Esophagus muscularis mucosa (tissue), 4 donors: ENCODE results near the gene CLSTN1. TPM values are rescaled to one million over a fixed set of nuclear protein-coding genes. Genes with fewer than 3 reads are reported as not detected.

Experiments used
- DNase-seq: peaks from one replicate; pipeline ENCODE4 v3.0.0-alpha.2; 2017; ENCODE audit errors: extremely low spot score
- H3K27ac ChIP-seq, 4 donors: fragments of 200-600 bp; sonication (generic); replicated peaks in 1 of 4; 1 replicate in 3 of 4; 2 replicates in 1 of 4; pipeline ENCODE4 v1.5.1; 2016 to 2019; ENCODE audit warnings: mild to moderate bottlenecking in 1 of 4
- H3K27me3 ChIP-seq, 4 donors: fragments of 200-600 bp; sonication (generic); one replicate each; pipeline versions ENCODE4 v1.5.1 to v1.6.0; 2016 to 2019
- H3K36me3 ChIP-seq, 4 donors: fragments of 200-600 bp; sonication (generic); one replicate each; pipeline ENCODE4 v1.5.1; 2016 to 2019
- H3K4me1 ChIP-seq, 4 donors: fragments of 200-600 bp; sonication (generic); one replicate each; pipeline ENCODE4 v1.5.1; 2016 to 2019
- H3K4me3 ChIP-seq, 4 donors: fragments of 200-600 bp; sonication (generic); 1 replicate in 2 of 4; 2 replicates in 2 of 4; pipeline ENCODE4 v1.5.1; 2016 to 2019; ENCODE audit warnings: mild to moderate bottlenecking in 4 of 4, moderate library complexity in 1 of 4
- H3K9me3 ChIP-seq, 4 donors: fragments of 200-600 bp; sonication (generic); 1 replicate in 3 of 4; 2 replicates in 1 of 4; pipeline ENCODE4 v1.5.1; 2016 to 2019
- EP300 ChIP-seq: sonication (generic); formaldehyde crosslinking; IDR thresholded peaks from one replicate; pipeline ENCODE4 v1.6.1; 2017; ENCODE audit warnings: antibody characterized with exemption
- POLR2A ChIP-seq: fragments of 450-650 bp; IDR thresholded peaks from one replicate; pipeline ENCODE4 v1.6.1; 2017; ENCODE audit warnings: antibody characterized with exemption, moderate library complexity, mild to moderate bottlenecking, low read depth
- POLR2AphosphoS5 ChIP-seq, 2 donors: sonication (generic); formaldehyde crosslinking; IDR thresholded peaks; one replicate each; pipeline ENCODE4 v1.6.1; 2017; ENCODE audit warnings: antibody characterized with exemption in 2 of 2
- WGBS: methylation state at CpG from one replicate; pipeline ENCODE4 v1.1.5; 2018; 5-methylcytosine and 5-hydroxymethylcytosine counted together
- intact Hi-C: fragments of 100-400 bp; cut with DNase I; formaldehyde crosslinking; loops from one replicate; pipeline ENCODE4 v1.15.1; 2023
- total RNA-seq, 4 donors: library from RNA; depleted of rRNA; stranded (reverse); fragments of >200 nt; gene quantifications; one replicate each; pipeline versions ENCODE4 v1.1.0 to v1.2.1, GENCODE V29; 2016
- TF ChIP-seq, protein P1 (sequence below), 3 experiments: fragments of 200-600 bp in 2 of 3; fragments of 450-650 bp in 1 of 3; sonication (generic) in 2 of 3; IDR thresholded peaks; one replicate each; pipeline ENCODE4 v1.5.1; 2017 to 2019; ENCODE audit warnings: antibody characterized with exemption in 3 of 3, mild to moderate bottlenecking in 2 of 3, moderate library complexity in 1 of 3

CLSTN1 gene
- total RNA-seq, 4 donors from 2014 or later: 47.1 to 109 (median 72.3) TPM

DNA sequence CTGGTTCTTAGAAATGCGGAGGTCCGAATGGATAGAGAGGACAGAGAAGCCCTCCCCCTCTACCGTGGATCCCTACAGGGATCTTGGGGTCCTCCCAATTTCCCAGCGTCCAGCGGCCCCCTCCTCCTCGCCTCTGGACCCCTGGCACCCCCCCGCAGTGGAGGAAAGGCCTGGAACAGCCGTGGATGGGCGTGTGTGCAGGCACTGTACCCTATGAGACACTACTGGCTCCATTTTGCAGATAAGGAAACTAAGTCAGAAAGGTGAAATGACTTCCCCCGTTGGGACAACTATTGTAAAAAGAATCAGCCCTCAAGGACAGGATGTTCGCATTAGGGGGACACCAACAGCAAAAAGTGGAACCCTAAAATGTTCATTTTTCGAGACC, 931 bp upstream of the CLSTN1 start:
- H3K27me3 ChIP-seq: no peaks in the 10 kb centered on the region
- H3K9me3 ChIP-seq: no peaks in the 10 kb centered on the region
- peak overlapping the region; percentile 84 to 93 (median 91) for H3K4me3 ChIP-seq
- TF ChIP-seq POLR2AphosphoS5 (IDR thresholded peaks at IDR 0.05) (no peak), EP300 (no peak), POLR2A (no peak)
- TF ChIP-seq, protein P1, sequence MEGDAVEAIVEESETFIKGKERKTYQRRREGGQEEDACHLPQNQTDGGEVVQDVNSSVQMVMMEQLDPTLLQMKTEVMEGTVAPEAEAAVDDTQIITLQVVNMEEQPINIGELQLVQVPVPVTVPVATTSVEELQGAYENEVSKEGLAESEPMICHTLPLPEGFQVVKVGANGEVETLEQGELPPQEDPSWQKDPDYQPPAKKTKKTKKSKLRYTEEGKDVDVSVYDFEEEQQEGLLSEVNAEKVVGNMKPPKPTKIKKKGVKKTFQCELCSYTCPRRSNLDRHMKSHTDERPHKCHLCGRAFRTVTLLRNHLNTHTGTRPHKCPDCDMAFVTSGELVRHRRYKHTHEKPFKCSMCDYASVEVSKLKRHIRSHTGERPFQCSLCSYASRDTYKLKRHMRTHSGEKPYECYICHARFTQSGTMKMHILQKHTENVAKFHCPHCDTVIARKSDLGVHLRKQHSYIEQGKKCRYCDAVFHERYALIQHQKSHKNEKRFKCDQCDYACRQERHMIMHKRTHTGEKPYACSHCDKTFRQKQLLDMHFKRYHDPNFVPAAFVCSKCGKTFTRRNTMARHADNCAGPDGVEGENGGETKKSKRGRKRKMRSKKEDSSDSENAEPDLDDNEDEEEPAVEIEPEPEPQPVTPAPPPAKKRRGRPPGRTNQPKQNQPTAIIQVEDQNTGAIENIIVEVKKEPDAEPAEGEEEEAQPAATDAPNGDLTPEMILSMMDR (IDR thresholded peaks at IDR 0.05): no peak
- WGBS: 16% methylated on average over 12 of the region's 12 CpGs
- H3K27ac ChIP-seq: peak overlapping the region; percentile 90 to 98 (median 92)
- peaks cover 23 to 53% (median 42%) of the 10 kb centered on the region in 4 donors for H3K4me1 ChIP-seq
- intact Hi-C loops: loop anchor here (5.0 kb wide), 1 partner anchor 37 kb away; no protein-coding TSS in a partner anchor
- no peaks in the 10 kb centered on the region for H3K36me3 ChIP-seq
- no peak for DNase-seq

DNA sequence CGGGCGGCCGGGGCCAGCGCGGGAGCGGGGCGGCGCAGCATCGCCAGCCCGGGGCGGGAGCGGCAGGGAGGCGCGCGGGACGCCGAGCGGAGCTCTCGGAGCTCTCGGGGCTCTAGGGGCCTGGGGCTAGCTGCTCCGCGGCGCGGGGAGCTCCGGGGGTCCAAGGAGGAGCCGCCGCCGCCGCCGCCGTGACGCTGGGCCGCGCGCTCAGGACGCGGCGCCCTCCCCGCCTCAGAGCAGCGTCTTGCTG, 147 bp downstream of the CLSTN1 start:
- peak overlapping the region; percentile 84 to 93 (median 91) for H3K4me3 ChIP-seq
- no peaks in the 10 kb centered on the region for H3K9me3 ChIP-seq
- H3K4me1 ChIP-seq: peaks cover 23 to 53% (median 42%) of the 10 kb centered on the region in 4 donors
- H3K27ac ChIP-seq: peak overlapping the region; percentile 90 to 98 (median 92)
- H3K36me3 ChIP-seq: no peaks in the 10 kb centered on the region
- TF ChIP-seq, protein P1 (IDR thresholded peaks at IDR 0.05): no peak
- TF ChIP-seq POLR2A: no peak
- no peak for TF ChIP-seq POLR2AphosphoS5 (IDR thresholded peaks at IDR 0.05)
- no peak for TF ChIP-seq EP300
- H3K27me3 ChIP-seq: no peaks in the 10 kb centered on the region
- intact Hi-C loops: no loop called here
- WGBS: 0% methylated on average over 7 of the region's 40 CpGs
- no peak for DNase-seq

DNA sequence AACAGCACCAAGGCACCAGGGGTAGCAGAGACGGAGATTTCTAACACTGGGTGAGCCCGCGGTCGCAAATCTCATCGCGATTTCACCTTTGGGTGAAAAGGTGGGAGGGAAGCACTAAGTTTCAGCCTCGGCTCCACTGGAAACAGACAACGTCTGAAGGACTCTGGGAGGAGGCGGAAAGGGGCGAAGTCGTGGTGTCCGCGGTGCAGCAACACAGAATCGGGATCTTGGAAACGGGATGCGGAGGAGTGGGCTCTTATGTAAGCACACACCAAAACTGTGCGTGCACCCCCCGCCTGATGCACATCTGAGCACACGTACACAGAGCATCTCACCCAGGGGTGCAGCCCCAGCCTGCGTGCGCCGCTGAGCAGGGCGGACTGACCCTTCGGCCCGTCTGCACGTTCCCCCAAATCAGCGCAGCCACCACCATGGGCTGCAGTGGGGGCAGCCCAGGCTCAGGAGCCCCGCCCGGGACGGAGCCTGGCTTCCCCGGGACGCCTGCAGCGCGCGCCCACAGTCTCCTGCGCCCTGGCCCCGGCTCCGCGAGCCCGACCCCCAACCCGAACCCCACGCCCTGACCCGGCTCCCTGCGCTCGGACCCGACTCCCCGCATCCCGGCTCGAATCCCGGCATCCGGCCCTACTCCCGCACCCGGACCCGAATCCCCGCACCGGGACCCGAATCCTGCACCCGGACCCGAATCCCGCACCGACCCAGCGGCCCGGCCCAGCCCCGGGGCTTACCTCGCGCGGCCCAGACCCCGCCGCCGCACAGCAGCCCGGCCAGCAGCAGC, 670 bp downstream of the CLSTN1 start:
- DNase-seq: no peak
- Histone ChIP-seq H3K27me3 (no peaks in the 10 kb centered on the region), H3K27ac (peak overlapping the region; percentile 90 to 98 (median 92)), H3K36me3 (no peaks in the 10 kb centered on the region), H3K9me3 (no peaks in the 10 kb centered on the region), H3K4me1 (peaks cover 23 to 53% (median 42%) of the 10 kb centered on the region in 4 donors), H3K4me3 (peak overlapping the region; percentile 84 to 93 (median 91))
- 0% methylated on average over 32 of the region's 71 CpGs for WGBS
- TF ChIP-seq EP300 (no peak), POLR2A (no peak), POLR2AphosphoS5 (IDR thresholded peaks at IDR 0.05) (no peak)
- TF ChIP-seq, protein P1 (IDR thresholded peaks at IDR 0.05): no peak
- intact Hi-C loops: no loop called here

DNA sequence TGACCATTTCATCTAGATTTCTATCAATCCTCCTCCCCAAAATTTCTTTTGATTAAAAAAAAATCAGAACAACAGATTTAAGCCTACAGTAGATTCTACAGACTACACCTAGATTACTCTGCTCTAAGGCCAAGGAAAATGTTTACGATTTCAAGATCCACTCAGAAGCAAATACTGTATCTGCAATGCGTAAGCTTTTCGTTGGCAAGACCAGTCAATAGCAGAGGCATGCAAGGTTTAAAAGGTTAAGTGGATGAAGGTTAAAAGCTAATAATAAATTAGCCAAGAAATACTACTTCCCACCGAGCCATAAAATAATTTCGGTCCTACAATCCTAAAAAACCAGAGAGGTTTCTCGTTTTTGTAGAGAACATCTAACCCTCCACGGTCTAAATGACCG, 1.3 kb downstream of the CLSTN1 start:
- H3K27ac ChIP-seq: peak overlapping the region; percentile 90 to 98 (median 92)
- no peaks in the 10 kb centered on the region for H3K27me3 ChIP-seq
- H3K4me1 ChIP-seq: peaks cover 23 to 53% (median 48%) of the 10 kb centered on the region in 4 donors
- H3K9me3 ChIP-seq: no peaks in the 10 kb centered on the region
- H3K36me3 ChIP-seq: no peaks in the 10 kb centered on the region
- no peak for DNase-seq
- TF ChIP-seq EP300 (no peak), POLR2A (no peak), POLR2AphosphoS5 (IDR thresholded peaks at IDR 0.05) (no peak)
- TF ChIP-seq, protein P1 (IDR thresholded peaks at IDR 0.05): no peak
- peak overlapping the region; percentile 84 to 93 (median 91) for H3K4me3 ChIP-seq
- intact Hi-C loops: no loop called here
- whole genome bisulfite sequencing: 5% methylated on average over 8 of the region's 8 CpGs
